Loucy (cell line): ENCODE results near the gene CHPF2.

Source experiments
- H2AFZ ChIP-seq: fragments of 200-600 bp; sonication (generic); 2 replicates; pipeline ENCODE4 v1.6.0; 2016; ENCODE audit warnings: antibody characterized with exemption, mild to moderate bottlenecking, low read length, moderate library complexity
- H3F3A ChIP-seq: fragments of 200-600 bp; 2 replicates; pipeline ENCODE4 v1.6.0; 2016; ENCODE audit warnings: antibody characterized with exemption, low read depth, mild to moderate bottlenecking
- H3K27me3 ChIP-seq: fragments of 200-600 bp; sonication (generic); 2 replicates; pipeline ENCODE4 v1.6.1; 2014; ENCODE audit warnings: low read length, mild to moderate bottlenecking; ENCODE audit not compliant: insufficient read depth, poor library complexity, severe bottlenecking
- H3K36me3 ChIP-seq: fragments of 200-600 bp; sonication (generic); 2 replicates; pipeline ENCODE4 v1.6.1; 2016; ENCODE audit warnings: low read length; ENCODE audit not compliant: insufficient read depth
- H3K4me1 ChIP-seq: fragments of 200-600 bp; sonication (generic); 2 replicates; pipeline ENCODE4 v1.5.1; 2014; ENCODE audit warnings: low read length, mild to moderate bottlenecking; ENCODE audit not compliant: insufficient read depth, poor library complexity, severe bottlenecking
- H3K4me2 ChIP-seq: fragments of 200-600 bp; sonication (generic); 2 replicates; pipeline ENCODE4 v1.6.0; 2014; ENCODE audit warnings: antibody characterized with exemption, low read length, low read depth, mild to moderate bottlenecking; ENCODE audit not compliant: poor library complexity, severe bottlenecking
- H3K4me3 ChIP-seq: fragments of 200-600 bp; sonication (generic); 2 replicates; pipeline ENCODE4 v1.5.1; 2014; ENCODE audit warnings: low read length, mild to moderate bottlenecking, mixed read lengths; ENCODE audit not compliant: poor library complexity, severe bottlenecking
- H3K79me2 ChIP-seq: fragments of 200-600 bp; sonication (generic); 2 replicates; pipeline ENCODE4 v1.6.1; 2014; ENCODE audit warnings: low read length; ENCODE audit not compliant: insufficient read depth
- H3K9ac ChIP-seq: fragments of 200-600 bp; sonication (generic); 2 replicates; pipeline ENCODE4 v1.6.0; 2014; ENCODE audit warnings: mild to moderate bottlenecking, low read depth, low read length, moderate library complexity; ENCODE audit not compliant: poor library complexity, severe bottlenecking
- H3K9me2 ChIP-seq: fragments of 200-600 bp; sonication (generic); replicated peaks from 2 replicates; pipeline ENCODE4 v1.6.1; 2016; ENCODE audit warnings: low read depth, low read length, mixed read lengths
- H3K9me3 ChIP-seq: fragments of 200-600 bp; sonication (generic); 2 replicates; pipeline ENCODE4 v1.6.1; 2014; ENCODE audit warnings: mild to moderate bottlenecking, antibody characterized with exemption, low read length, low read depth; ENCODE audit not compliant: insufficient read depth
- H4K20me1 ChIP-seq: fragments of 200-600 bp; sonication (generic); 2 replicates; pipeline ENCODE4 v1.6.0; 2014; ENCODE audit warnings: antibody characterized with exemption, low read length, mild to moderate bottlenecking; ENCODE audit not compliant: insufficient read depth, poor library complexity, severe bottlenecking
- EZH2phosphoT487 ChIP-seq: fragments of 200-600 bp; IDR thresholded peaks from 2 replicates; pipeline ENCODE4 v1.6.1; 2018; ENCODE audit warnings: antibody characterized with exemption, mild to moderate bottlenecking, moderate library complexity, borderline replicate concordance
- TF ChIP-seq, protein P1 (sequence below): fragments of 200-600 bp; sonication (generic); conservative IDR thresholded peaks from 2 replicates; pipeline ENCODE4 v1.5.1; 2014; ENCODE audit warnings: mild to moderate bottlenecking, antibody characterized with exemption, low read length

The CHPF2 gene, protein sequence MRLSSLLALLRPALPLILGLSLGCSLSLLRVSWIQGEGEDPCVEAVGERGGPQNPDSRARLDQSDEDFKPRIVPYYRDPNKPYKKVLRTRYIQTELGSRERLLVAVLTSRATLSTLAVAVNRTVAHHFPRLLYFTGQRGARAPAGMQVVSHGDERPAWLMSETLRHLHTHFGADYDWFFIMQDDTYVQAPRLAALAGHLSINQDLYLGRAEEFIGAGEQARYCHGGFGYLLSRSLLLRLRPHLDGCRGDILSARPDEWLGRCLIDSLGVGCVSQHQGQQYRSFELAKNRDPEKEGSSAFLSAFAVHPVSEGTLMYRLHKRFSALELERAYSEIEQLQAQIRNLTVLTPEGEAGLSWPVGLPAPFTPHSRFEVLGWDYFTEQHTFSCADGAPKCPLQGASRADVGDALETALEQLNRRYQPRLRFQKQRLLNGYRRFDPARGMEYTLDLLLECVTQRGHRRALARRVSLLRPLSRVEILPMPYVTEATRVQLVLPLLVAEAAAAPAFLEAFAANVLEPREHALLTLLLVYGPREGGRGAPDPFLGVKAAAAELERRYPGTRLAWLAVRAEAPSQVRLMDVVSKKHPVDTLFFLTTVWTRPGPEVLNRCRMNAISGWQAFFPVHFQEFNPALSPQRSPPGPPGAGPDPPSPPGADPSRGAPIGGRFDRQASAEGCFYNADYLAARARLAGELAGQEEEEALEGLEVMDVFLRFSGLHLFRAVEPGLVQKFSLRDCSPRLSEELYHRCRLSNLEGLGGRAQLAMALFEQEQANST

DNA sequence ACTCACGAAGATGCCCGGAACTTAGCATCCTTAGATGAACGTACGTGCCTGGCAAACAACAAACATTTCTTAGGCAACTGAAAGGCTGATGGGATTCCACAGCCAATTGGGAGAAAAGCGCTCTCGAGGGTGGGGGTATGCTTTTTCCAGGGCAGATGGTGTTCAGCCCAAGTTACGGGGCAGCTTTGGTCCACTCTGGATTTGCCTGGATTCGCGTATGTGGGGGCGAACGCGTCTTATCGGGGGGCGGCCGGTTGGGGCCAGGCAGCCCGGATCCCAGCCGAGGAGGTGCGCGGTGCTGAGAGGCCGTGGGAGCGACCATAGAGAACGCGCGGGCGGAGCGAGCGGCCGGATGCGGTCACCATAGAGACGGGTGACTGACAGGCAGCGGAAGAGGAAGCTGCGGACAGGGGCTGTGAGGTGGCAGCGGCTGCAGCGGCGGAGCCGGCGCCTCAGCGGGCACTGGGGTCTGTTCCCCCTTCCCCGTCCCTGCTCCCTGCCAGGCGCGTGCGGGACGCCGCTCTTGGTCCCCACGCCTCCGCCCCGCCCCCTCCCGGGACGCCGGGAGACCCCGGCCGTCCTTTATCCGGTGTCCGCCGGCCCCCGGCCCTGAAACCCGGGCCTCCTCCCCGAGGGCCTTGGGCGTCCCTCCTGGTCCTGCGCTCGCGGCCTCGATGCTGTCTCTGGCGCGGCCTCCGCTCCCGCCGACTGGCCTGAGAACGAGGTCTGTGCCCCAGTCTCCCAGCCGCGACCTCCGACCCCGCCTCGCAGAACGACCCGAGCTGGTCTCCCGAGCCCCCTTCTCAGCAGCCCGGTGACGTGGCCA is at the start of gene CHPF2:
CHPF2 (plus strand) TSS at position 393 of the 826 bp plus-strand sequence. CDS start 1,529 bp downstream, outside the sequence.
- TF ChIP-seq, protein P1, sequence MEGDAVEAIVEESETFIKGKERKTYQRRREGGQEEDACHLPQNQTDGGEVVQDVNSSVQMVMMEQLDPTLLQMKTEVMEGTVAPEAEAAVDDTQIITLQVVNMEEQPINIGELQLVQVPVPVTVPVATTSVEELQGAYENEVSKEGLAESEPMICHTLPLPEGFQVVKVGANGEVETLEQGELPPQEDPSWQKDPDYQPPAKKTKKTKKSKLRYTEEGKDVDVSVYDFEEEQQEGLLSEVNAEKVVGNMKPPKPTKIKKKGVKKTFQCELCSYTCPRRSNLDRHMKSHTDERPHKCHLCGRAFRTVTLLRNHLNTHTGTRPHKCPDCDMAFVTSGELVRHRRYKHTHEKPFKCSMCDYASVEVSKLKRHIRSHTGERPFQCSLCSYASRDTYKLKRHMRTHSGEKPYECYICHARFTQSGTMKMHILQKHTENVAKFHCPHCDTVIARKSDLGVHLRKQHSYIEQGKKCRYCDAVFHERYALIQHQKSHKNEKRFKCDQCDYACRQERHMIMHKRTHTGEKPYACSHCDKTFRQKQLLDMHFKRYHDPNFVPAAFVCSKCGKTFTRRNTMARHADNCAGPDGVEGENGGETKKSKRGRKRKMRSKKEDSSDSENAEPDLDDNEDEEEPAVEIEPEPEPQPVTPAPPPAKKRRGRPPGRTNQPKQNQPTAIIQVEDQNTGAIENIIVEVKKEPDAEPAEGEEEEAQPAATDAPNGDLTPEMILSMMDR: no peak
- no peak for TF ChIP-seq EZH2phosphoT487
- Histone ChIP-seq H2AFZ (peak within 1 kb of the TSS; percentile 96), H3K4me2 (peak within 1 kb of the TSS; percentile 91)

DNA sequence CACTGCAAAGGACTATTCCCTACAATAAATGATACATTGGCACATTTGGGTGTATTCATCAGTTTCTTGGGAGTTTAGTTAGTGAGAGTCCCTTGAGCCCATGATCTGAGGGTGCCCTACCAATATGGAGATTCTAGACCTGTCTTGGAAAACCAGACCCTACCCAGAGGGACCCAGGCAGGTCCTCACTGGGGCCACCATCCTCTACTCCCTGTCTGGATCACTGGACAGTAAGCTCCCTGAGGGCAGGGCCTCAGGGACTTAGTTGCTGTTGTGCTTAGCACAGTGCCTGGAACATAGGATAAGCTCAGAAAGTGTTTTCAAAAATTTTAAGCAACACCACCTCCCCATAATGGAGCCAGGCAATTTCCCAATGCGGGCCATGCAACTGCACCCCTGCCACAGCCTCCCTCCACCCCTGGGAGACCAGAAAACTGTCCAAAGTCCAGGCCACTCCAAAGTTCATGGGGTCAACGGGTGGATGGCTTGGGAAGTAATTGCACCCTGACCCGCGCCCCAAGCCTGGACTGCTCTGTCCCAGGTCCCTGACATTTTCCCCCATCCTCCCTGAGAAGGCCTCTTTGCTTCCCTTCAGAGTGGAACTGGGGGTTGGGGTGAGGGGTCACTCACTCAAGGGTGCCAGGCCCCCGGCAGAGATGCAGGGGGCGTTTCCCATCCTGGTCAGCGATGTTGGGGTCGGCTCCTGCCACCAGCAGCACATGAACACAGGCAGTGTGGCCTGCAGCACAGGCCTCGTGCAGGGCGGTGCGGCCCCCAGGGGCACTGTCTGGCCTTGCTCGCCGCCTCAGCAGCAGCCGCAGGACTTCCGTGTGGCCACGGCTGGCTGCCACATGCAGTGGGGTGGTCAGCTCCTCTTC is 46.3 kb upstream of the CHPF2 start:
- no peaks in the 10 kb centered on the region for H3K27me3 ChIP-seq
- no peak overlapping the region for H3K4me2 ChIP-seq
- H3K9me3 ChIP-seq: no peaks in the 10 kb centered on the region
- H3K9ac ChIP-seq: no peak overlapping the region
- H3K9me2 ChIP-seq: no peaks in the 10 kb centered on the region
- H3K4me1 ChIP-seq: peaks cover 11% of the 10 kb centered on the region
- H3F3A ChIP-seq: no peaks in the 10 kb centered on the region
- H3K79me2 ChIP-seq: no peaks in the 10 kb centered on the region
- no peaks in the 10 kb centered on the region for H3K36me3 ChIP-seq
- H3K4me3 ChIP-seq: no peak overlapping the region
- no peak overlapping the region for H2AFZ ChIP-seq
- H4K20me1 ChIP-seq: no peaks in the 10 kb centered on the region
- TF ChIP-seq, protein P1: no peak
- TF ChIP-seq EZH2phosphoT487: no peak

More for the DNA sequence above, at the start of gene CHPF2:
- peaks cover 5% of the 10 kb centered on the region for H3K27me3 ChIP-seq
- peak within 1 kb of the TSS; percentile 99 for H3K4me3 ChIP-seq
- peaks cover 38% of the 10 kb centered on the region for H4K20me1 ChIP-seq
- H3K36me3 ChIP-seq: peaks cover 6% of the 10 kb centered on the region; the same call in 1 of the 2 replicates
- peak within 1 kb of the TSS; percentile 99 for H3K9ac ChIP-seq
- no peaks in the 10 kb centered on the region for H3F3A ChIP-seq
- no peaks in the 10 kb centered on the region for H3K9me3 ChIP-seq
- no peaks in the 10 kb centered on the region for H3K9me2 ChIP-seq
- H3K4me1 ChIP-seq: peaks cover 28% of the 10 kb centered on the region
- H3K79me2 ChIP-seq: peaks cover 45% of the 10 kb centered on the region
